Glutamatergic neuron (in vitro differentiated cells): ENCODE results near the gene METTL6. TPM values are rescaled to one million over a fixed set of nuclear protein-coding genes. Genes with fewer than 3 reads are reported as not detected.
"Not testable (repeated sequence)": the region's sequence is repeated elsewhere in the genome, so short reads cannot be mapped to it uniquely, and the experiment has no call there.

Source experiments
- DNase-seq: peaks from one replicate; pipeline ENCODE4 v3.0.0; 2022
- H3K27ac Mint-ChIP-seq: one replicate; pipeline ENCODE4 v1.8.0; 2020; ENCODE audit warnings: mild to moderate bottlenecking, mixed read lengths, inconsistent platforms; ENCODE audit not compliant: unreplicated experiment
- H3K27me3 Mint-ChIP-seq: one replicate; pipeline ENCODE4 v1.8.0; 2020; ENCODE audit warnings: mild to moderate bottlenecking, moderate library complexity, mixed read lengths, inconsistent platforms; ENCODE audit not compliant: unreplicated experiment
- H3K36me3 Mint-ChIP-seq: one replicate; pipeline ENCODE4 v1.8.0; 2020; ENCODE audit warnings: mild to moderate bottlenecking, mixed read lengths, inconsistent platforms; ENCODE audit not compliant: unreplicated experiment
- H3K4me1 Mint-ChIP-seq: one replicate; pipeline ENCODE4 v1.8.0; 2020; ENCODE audit warnings: mild to moderate bottlenecking, low read depth, mixed read lengths, inconsistent platforms; ENCODE audit not compliant: unreplicated experiment
- H3K4me3 Mint-ChIP-seq: one replicate; pipeline ENCODE4 v1.8.0; 2020; ENCODE audit warnings: mild to moderate bottlenecking, mixed read lengths, inconsistent platforms; ENCODE audit not compliant: unreplicated experiment
- H3K9me3 Mint-ChIP-seq: one replicate; pipeline ENCODE4 v1.8.0; 2020; ENCODE audit warnings: mild to moderate bottlenecking, moderate library complexity, mixed read lengths, inconsistent platforms; ENCODE audit not compliant: unreplicated experiment
- total RNA-seq: library from RNA; stranded (reverse); fragmentation: NEBNext Ultra II Directional; extraction: Animal tissue kit (Norgen Biotek cat#: 25700); gene quantifications from one replicate; pipeline ENCODE4 v1.2.1, GENCODE V29; 2021; ENCODE audit not compliant: unreplicated experiment
- TF ChIP-seq, protein P1 (sequence below): fragments of 200-600 bp; sonication (generic); IDR thresholded peaks from one replicate; pipeline ENCODE4 v1.5.0; 2021; ENCODE audit not compliant: partially characterized antibody, unreplicated experiment

Gene METTL6
- total RNA-seq, 1 donor from 2014 or later, result 25.9 TPM

- DNase-seq, result no peak
- Mint-ChIP-seq H3K27me3 (no peaks in the 10 kb centered on the region), H3K27ac (peak overlapping the region; percentile 79), H3K9me3 (peaks cover 2% of the 10 kb centered on the region), H3K4me3 (peak overlapping the region; percentile 99), H3K36me3 (no peaks in the 10 kb centered on the region), H3K4me1 (peaks cover 11% of the 10 kb centered on the region)
- TF ChIP-seq, protein P1, sequence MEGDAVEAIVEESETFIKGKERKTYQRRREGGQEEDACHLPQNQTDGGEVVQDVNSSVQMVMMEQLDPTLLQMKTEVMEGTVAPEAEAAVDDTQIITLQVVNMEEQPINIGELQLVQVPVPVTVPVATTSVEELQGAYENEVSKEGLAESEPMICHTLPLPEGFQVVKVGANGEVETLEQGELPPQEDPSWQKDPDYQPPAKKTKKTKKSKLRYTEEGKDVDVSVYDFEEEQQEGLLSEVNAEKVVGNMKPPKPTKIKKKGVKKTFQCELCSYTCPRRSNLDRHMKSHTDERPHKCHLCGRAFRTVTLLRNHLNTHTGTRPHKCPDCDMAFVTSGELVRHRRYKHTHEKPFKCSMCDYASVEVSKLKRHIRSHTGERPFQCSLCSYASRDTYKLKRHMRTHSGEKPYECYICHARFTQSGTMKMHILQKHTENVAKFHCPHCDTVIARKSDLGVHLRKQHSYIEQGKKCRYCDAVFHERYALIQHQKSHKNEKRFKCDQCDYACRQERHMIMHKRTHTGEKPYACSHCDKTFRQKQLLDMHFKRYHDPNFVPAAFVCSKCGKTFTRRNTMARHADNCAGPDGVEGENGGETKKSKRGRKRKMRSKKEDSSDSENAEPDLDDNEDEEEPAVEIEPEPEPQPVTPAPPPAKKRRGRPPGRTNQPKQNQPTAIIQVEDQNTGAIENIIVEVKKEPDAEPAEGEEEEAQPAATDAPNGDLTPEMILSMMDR, result no peak
Measured at GRCh38 chr3:15427981-15428380, 637 bp upstream of the METTL6 start.

- DNase-seq, result no peak
- H3K27me3 Mint-ChIP-seq, result no peaks in the 10 kb centered on the region
- H3K4me3 Mint-ChIP-seq, result peak overlapping the region; percentile 99
- H3K9me3 Mint-ChIP-seq, result peaks cover 2% of the 10 kb centered on the region
- H3K4me1 Mint-ChIP-seq, result peaks cover 11% of the 10 kb centered on the region
- TF ChIP-seq, protein P1, result no peak
- peak overlapping the region; percentile 79 for H3K27ac Mint-ChIP-seq
- H3K36me3 Mint-ChIP-seq, result no peaks in the 10 kb centered on the region
Measured at GRCh38 chr3:15426579-15427118, 695 bp downstream of the METTL6 start.

GRCh38 chr3:15420871-15421270, 6.5 kb downstream of the METTL6 start:
- no peaks in the 10 kb centered on the region for H3K27me3 Mint-ChIP-seq
- H3K4me1 Mint-ChIP-seq, result no peaks in the 10 kb centered on the region
- H3K4me3 Mint-ChIP-seq, result no peak overlapping the region
- H3K27ac Mint-ChIP-seq, result no peak overlapping the region
- H3K36me3 Mint-ChIP-seq, result no peaks in the 10 kb centered on the region
- TF ChIP-seq, protein P1, result no peak
- DNase-seq, result no peak
- H3K9me3 Mint-ChIP-seq, result no peaks in the 10 kb centered on the region

DNA sequence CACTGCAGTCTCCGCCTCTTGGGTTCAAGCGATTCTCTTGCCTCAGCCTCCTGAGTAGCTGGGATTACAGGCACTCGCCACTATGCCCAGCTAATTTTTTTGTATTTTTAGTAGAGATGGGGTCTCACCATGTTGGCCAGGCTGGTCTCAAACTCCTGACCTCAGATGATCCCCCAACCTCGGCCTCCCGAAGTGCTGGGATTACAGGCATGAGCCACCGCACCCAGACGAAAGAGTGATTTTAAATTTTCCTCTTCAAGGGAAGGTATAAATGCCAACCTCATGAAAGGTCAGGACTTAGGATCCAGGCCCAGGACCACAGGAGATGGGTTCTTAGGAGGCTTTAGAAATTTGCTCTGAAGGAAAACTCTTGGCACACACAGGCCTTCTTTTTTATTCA, 16.4 kb downstream of the METTL6 start:
- not testable (repeated sequence) for H3K4me1 Mint-ChIP-seq, H3K27ac Mint-ChIP-seq, H3K36me3 Mint-ChIP-seq, DNase-seq, H3K9me3 Mint-ChIP-seq, H3K4me3 Mint-ChIP-seq, H3K27me3 Mint-ChIP-seq

GRCh38 chr3:15409774-15410173, 17.6 kb downstream of the METTL6 start:
- H3K27me3 Mint-ChIP-seq, result no peaks in the 10 kb centered on the region
- no peaks in the 10 kb centered on the region for H3K9me3 Mint-ChIP-seq
- no peak for DNase-seq
- H3K36me3 Mint-ChIP-seq, result no peaks in the 10 kb centered on the region
- H3K4me3 Mint-ChIP-seq, result no peak overlapping the region
- no peak overlapping the region for H3K27ac Mint-ChIP-seq
- TF ChIP-seq, protein P1, result no peak
- H3K4me1 Mint-ChIP-seq, result no peaks in the 10 kb centered on the region
